Transverse colon (tissue), 3 donors: ENCODE measurements around the gene TM9SF1.

ENCODE experiments used
- EP300 ChIP-seq: sonication (generic); formaldehyde crosslinking; IDR thresholded peaks from one replicate; pipeline ENCODE4 v1.6.1; 2017; ENCODE audit warnings: antibody characterized with exemption, low read depth
- POLR2A ChIP-seq: fragments of 450-650 bp; IDR thresholded peaks from one replicate; pipeline ENCODE4 v1.6.1; 2016; ENCODE audit warnings: antibody characterized with exemption, mild to moderate bottlenecking, moderate library complexity
- TF ChIP-seq, protein P1 (sequence below), 5 experiments: fragments of 200-600 bp in 3 of 5; fragments of 450-650 bp in 2 of 5; sonication (generic) in 3 of 5; IDR thresholded peaks; 1 replicate in 2 of 5; 2 replicates in 3 of 5; pipeline ENCODE4 v1.5.1; 2016 to 2017; ENCODE audit warnings: antibody characterized with exemption in 5 of 5, inconsistent platforms in 3 of 5, mild to moderate bottlenecking in 2 of 5, moderate library complexity in 1 of 5

DNA sequence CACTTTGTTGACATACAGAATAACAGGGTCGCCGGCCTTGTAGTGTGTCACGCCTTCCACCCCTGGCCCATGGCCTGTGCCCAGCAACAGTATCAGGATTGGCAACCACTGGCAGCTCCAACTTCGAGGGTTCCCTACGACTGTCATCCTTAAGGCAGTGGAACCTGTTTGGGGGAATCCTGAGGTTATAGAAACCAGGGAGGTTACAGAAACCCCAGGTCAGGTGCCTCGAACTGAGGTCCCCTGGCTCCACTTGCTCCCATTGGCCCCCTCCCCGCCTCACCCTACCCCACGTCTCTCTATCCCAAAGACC lies 412 bp downstream of the TM9SF1 start:
- TF ChIP-seq, protein P1, sequence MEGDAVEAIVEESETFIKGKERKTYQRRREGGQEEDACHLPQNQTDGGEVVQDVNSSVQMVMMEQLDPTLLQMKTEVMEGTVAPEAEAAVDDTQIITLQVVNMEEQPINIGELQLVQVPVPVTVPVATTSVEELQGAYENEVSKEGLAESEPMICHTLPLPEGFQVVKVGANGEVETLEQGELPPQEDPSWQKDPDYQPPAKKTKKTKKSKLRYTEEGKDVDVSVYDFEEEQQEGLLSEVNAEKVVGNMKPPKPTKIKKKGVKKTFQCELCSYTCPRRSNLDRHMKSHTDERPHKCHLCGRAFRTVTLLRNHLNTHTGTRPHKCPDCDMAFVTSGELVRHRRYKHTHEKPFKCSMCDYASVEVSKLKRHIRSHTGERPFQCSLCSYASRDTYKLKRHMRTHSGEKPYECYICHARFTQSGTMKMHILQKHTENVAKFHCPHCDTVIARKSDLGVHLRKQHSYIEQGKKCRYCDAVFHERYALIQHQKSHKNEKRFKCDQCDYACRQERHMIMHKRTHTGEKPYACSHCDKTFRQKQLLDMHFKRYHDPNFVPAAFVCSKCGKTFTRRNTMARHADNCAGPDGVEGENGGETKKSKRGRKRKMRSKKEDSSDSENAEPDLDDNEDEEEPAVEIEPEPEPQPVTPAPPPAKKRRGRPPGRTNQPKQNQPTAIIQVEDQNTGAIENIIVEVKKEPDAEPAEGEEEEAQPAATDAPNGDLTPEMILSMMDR (IDR thresholded peaks at IDR 0.05) = no peak
- TF ChIP-seq EP300 (no peak), POLR2A (no peak)
